MM.1S (cell line): Measurements from ENCODE around the gene RERE.

ENCODE experiments used
- CTCF ChIP-seq: fragments of 300-600 bp; sonication (generic); IDR thresholded peaks from 2 replicates; pipeline ENCODE4 v1.5.1; 2016; ENCODE audit warnings: antibody characterized with exemption, low read length, mixed read lengths
- EZH2 ChIP-seq: fragments of 300-600 bp; sonication (generic); optimal IDR thresholded peaks from 2 replicates; pipeline ENCODE3; 2017; ENCODE audit warnings: low read depth, mild to moderate bottlenecking, antibody characterized with exemption, low read length, mixed read lengths
- EZH2phosphoT487 ChIP-seq: fragments of 300-600 bp; sonication (generic); IDR thresholded peaks from 2 replicates; pipeline ENCODE4 v1.6.1; 2018; ENCODE audit warnings: antibody characterized with exemption, low read length

- no peak for TF ChIP-seq EZH2phosphoT487
- TF ChIP-seq CTCF = no peak
- TF ChIP-seq EZH2 = no peak
Measured at GRCh38 chr1:8764293-8764937, 53.0 kb downstream of the RERE start.
